Measurements from ENCODE around the gene HBE1.
"Not testable (repeated sequence)": the region's sequence is repeated elsewhere in the genome, so short reads cannot be mapped to it uniquely, and the experiment has no call there.

HBE1 gene

DNA sequence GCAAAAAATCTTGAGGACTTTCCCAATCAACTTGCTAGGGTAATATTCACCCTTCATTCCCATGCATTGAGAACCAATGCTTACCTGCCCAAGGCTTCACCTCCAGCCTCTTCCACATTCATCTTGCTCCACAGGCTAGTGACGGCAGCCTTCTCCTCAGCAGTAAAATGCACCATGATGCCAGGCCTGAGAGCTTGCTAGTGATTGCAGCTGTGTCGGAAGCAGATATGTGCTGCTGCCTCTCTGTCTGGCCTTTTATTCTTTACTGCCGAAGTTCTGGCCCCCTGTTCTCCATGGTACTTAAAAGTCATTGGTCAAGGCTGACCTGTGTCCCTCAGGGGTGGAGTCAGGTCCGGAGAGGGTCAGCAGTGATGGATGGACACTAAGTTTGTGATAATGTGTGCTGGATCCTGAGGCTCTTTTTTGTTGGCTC lies at the start of gene HBE1:
HBE1 (minus strand) TSS at position 231 of the 433 bp plus-strand sequence; CDS start at position 176, 55 bp downstream.
- Histone ChIP-seq H3K36me3 (no peaks in the 10 kb centered on the region), H3K4me2 (no peak within 1 kb of the TSS), H3K4me3 (no peak within 1 kb of the TSS), H3K27me3 (no peaks in the 10 kb centered on the region), H3K9me3 (replicated peaks in 1 of 11) (no peaks in the 10 kb centered on the region), H3K27ac (no peak within 1 kb of the TSS), H3K9ac (no peak within 1 kb of the TSS), H4K20me1 (no peaks in the 10 kb centered on the region), H3K4me1 (no peaks in the 10 kb centered on the region)
- TF ChIP-seq Cebpa-rat (IDR thresholded peaks at IDR 0.05): no peak

DNA sequence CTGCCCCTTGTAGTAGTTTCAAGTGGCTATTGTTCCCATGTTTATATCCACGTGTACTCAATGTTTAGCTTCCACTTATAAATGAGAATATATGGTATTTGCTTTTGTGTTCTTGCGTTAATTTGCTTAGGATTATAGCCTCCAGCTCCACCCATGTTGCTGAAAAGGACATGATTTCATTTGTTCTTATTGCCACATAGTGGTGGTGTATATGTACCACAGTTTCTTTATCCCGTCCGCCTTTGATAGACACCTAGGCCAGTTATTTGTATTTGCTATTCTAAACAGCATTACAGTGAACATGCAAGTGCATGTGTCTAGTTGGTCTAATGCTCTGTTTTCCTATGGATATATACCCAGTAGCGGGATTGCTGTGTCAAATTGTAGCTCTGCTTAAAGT lies 47.5 kb upstream of the HBE1 start:
- Histone ChIP-seq H3K9ac (no peak overlapping the region), H3K4me2 (no peak overlapping the region), H3K4me1 (no peaks in the 10 kb centered on the region), H4K20me1 (no peaks in the 10 kb centered on the region), H3K36me3 (no peaks in the 10 kb centered on the region), H3K27me3 (no peaks in the 10 kb centered on the region), H3K4me3 (no peak overlapping the region), H3K27ac (no peak overlapping the region), H3K9me3 (replicated peaks in 1 of 11) (peaks cover 0 to 6% (median 0%) of the 10 kb centered on the region in 11 experiments; a peak in 3 of 22 replicates)
- TF ChIP-seq Cebpa-rat (IDR thresholded peaks at IDR 0.05): no peak

DNA sequence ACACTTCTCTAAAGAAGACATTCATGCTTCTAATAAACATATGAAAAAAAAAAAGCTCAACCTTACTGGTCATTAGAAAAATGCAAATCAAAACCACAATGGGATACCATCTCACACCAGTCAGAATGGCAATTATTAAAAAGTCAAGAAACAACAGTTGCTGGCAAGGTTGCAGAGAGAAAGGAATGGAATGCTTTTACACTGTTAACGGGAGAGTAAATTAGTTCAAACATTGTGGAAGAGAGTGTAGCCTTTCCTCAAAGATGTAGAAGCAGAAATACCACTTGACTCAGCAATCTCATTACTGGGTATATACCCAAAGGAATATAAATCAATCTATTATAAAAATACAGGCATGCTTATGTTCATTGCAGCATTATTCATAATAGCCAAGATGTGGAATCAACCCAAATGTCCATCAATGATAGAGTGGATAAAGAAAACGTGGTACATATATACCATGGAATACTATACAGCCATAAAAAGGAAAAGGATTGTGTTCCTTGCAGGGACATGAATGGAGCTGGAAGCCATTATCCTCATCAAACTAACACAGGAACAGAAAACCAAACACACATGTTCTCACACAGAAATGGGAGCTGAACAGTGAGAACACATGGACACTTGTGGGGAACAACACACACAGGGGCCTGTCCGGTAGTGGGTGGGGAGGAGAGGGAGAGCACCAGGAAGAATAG lies 43.7 kb upstream of the HBE1 start:
- H3K4me2 ChIP-seq; H3K27ac ChIP-seq; H3K27me3 ChIP-seq; H3K9me3 ChIP-seq (replicated peaks in 1 of 11); H3K9ac ChIP-seq; H3K36me3 ChIP-seq; H3K4me3 ChIP-seq; H4K20me1 ChIP-seq; H3K4me1 ChIP-seq: not testable (repeated sequence)

DNA sequence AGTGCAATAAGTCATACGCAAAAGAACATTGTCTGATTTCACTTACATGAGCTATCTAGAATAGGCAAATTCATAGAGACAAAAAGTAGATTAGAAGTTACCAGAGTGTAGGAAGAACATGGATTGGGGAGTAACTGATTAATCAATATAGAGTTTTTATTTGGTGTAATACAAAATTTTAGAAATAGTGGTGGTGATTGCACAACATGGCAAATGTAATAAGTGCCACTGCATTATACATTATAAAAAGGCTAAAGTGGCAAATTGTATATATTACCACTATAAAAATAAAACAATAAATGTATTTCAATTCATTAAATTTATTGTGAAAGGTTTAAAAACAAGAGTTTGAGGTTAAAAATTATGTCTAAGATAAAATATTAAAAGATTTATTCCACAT lies 40.7 kb upstream of the HBE1 start:
- no peaks in the 10 kb centered on the region for H3K27me3 ChIP-seq
- H3K9ac ChIP-seq: no peak overlapping the region
- H3K4me1 ChIP-seq: no peaks in the 10 kb centered on the region
- no peaks in the 10 kb centered on the region for H4K20me1 ChIP-seq
- no peak overlapping the region for H3K27ac ChIP-seq
- TF ChIP-seq Cebpa-rat (IDR thresholded peaks at IDR 0.05): no peak
- H3K4me2 ChIP-seq: no peak overlapping the region
- H3K9me3 ChIP-seq (replicated peaks in 1 of 11): peaks cover 0 to 6% (median 0%) of the 10 kb centered on the region in 11 experiments; a peak in 3 of 22 replicates
- H3K36me3 ChIP-seq: no peaks in the 10 kb centered on the region
- H3K4me3 ChIP-seq: no peak overlapping the region

DNA sequence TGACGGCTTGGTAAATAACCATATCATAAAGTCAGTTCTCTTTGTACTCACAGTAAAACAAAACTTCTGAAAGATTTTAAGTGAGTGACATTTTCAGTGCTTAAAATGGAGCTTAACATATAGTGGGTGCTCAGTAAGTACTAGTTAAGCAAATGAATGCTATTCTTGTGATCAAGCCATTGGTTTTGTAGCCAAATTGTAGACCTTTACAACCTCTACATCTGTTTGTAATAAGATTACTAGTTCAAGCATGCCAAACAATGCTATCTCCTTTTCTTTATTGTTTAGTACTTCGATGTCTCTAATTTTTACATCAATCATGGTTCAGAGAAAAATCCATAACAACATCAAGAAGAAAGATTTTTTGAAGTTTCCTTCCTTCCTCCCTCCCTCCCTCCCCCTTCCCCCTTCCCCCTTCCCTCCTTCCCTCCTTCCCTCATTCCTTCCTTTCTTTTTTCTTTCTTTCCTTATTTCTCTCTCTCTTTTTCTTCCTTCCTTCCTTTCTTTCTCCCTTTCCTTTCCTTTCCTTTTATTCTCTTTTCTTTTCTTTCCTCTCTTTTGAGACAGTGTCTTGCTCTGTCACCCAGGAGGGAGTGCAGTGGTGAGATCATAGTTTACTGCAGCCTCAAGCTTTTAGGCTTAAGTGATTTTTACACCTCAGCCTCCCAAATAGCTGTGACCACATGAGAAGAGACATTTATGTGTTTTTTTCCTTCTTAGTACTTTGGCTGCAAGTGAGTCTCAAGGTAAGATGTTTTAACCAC lies 37.7 kb upstream of the HBE1 start:
- H3K9me3 ChIP-seq (replicated peaks in 1 of 11): no peaks in the 10 kb centered on the region
- no peaks in the 10 kb centered on the region for H3K36me3 ChIP-seq
- no peak for TF ChIP-seq Cebpa-rat (IDR thresholded peaks at IDR 0.05)
- H3K27ac ChIP-seq: no peak overlapping the region
- no peak overlapping the region for H3K4me3 ChIP-seq
- no peak overlapping the region for H3K9ac ChIP-seq
- H4K20me1 ChIP-seq: no peaks in the 10 kb centered on the region
- no peaks in the 10 kb centered on the region for H3K4me1 ChIP-seq
- H3K27me3 ChIP-seq: no peaks in the 10 kb centered on the region
- H3K4me2 ChIP-seq: no peak overlapping the region

DNA sequence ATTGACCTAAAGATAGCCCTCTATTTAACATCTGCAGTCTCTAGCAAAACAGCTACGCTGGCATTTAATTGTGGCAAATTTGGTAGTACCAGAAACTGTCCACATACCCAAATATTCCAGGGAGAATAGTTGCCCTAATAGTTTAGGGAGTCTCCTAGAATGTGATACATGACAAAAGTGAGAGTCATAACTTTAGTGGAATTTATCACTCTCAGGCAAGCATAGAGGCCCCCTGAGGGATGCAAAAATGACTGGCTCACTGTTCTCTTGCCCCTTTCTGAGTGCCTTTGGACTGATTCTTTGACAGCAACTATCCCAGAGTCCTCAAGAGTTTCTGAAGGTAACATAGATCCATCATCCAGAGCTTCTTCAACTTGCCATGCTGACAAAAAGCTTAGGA lies 34.3 kb upstream of the HBE1 start:
- Histone ChIP-seq H3K27me3 (no peaks in the 10 kb centered on the region), H3K9ac (no peak overlapping the region), H3K4me1 (no peaks in the 10 kb centered on the region), H3K4me3 (no peak overlapping the region), H3K36me3 (no peaks in the 10 kb centered on the region), H3K27ac (no peak overlapping the region), H3K4me2 (no peak overlapping the region), H4K20me1 (no peaks in the 10 kb centered on the region), H3K9me3 (replicated peaks in 1 of 11) (no peaks in the 10 kb centered on the region)
- no peak for TF ChIP-seq Cebpa-rat (IDR thresholded peaks at IDR 0.05)

DNA sequence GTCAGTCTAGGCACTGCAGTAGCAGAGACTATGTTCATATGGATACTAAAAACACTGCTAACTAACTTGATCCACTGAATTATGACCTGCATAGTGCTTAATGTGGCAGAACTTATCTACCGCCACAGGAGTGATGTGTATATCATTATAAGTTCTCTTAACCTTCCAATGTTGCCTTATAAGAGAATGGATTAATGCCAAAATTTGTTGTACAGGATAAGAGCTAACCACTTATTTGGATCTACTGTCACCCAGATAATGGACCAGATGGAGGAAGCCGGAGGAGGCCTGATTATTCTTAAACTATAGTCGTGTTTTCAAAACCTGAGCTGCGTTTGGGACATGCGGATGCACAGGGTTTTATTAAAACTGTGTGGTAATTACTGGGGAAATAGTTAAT lies 33.9 kb upstream of the HBE1 start:
- no peak overlapping the region for H3K4me3 ChIP-seq
- H3K27ac ChIP-seq: no peak overlapping the region
- H3K36me3 ChIP-seq: no peaks in the 10 kb centered on the region
- H4K20me1 ChIP-seq: no peaks in the 10 kb centered on the region
- TF ChIP-seq Cebpa-rat (IDR thresholded peaks at IDR 0.05): no peak
- no peak overlapping the region for H3K4me2 ChIP-seq
- no peaks in the 10 kb centered on the region for H3K4me1 ChIP-seq
- H3K9me3 ChIP-seq (replicated peaks in 1 of 11): no peaks in the 10 kb centered on the region
- no peak overlapping the region for H3K9ac ChIP-seq
- no peaks in the 10 kb centered on the region for H3K27me3 ChIP-seq

DNA sequence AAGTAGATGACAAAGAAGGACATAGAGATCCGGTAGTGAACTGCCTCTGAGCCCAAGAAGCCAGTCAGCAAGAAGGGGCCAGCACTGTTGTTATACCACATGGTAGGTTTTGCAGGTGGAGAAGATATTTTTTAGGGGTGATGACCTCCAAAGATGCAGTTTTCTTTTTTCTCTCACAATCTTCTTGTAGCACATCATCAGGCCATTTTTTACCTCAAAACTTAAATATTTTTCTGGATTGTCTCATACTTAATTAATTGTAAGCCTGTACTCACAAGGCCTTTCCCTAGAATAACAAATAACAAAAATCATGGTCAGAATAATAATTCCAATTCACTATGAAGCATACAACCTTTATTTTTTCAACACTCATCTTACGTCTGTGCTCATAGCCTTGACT lies 32.1 kb upstream of the HBE1 start, which contains the start of gene OR51B4:
OR51B4 (minus strand) TSS at position 101 of the 400 bp plus-strand sequence; CDS start at position 101, 0 bp downstream.
- TF ChIP-seq Cebpa-rat (IDR thresholded peaks at IDR 0.05): no peak
- Histone ChIP-seq H3K4me3 (no peak within 1 kb of the TSS), H3K4me2 (no peak within 1 kb of the TSS), H4K20me1 (no peaks in the 10 kb centered on the region), H3K9me3 (replicated peaks in 1 of 11) (no peaks in the 10 kb centered on the region), H3K4me1 (no peaks in the 10 kb centered on the region), H3K27me3 (no peaks in the 10 kb centered on the region), H3K27ac (no peak within 1 kb of the TSS), H3K36me3 (no peaks in the 10 kb centered on the region), H3K9ac (no peak within 1 kb of the TSS)

DNA sequence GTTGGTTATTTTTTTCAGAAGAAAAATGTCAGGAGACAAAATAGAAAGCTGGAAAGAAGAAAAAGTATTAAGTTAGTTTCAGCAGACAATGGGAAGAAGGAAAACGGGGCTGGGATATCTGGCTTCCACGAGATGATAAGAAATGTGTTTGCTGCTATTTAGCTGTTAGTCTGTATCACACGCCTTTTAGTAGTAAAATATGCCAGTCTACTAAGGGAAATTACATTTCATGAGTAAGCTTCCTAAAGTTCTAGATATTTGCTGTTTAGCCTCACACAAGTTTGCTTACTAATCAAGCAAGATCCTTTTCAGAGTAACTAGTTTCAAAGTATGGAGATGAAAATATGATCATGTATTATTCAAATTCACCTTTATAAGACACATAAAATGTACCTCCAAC lies 30.5 kb upstream of the HBE1 start:
- Histone ChIP-seq H3K4me1 (no peaks in the 10 kb centered on the region), H3K36me3 (no peaks in the 10 kb centered on the region), H3K9ac (no peak overlapping the region), H4K20me1 (no peaks in the 10 kb centered on the region), H3K9me3 (replicated peaks in 1 of 11) (no peaks in the 10 kb centered on the region), H3K27me3 (no peaks in the 10 kb centered on the region), H3K27ac (no peak overlapping the region), H3K4me2 (no peak overlapping the region), H3K4me3 (no peak overlapping the region)
- no peak for TF ChIP-seq Cebpa-rat (IDR thresholded peaks at IDR 0.05)

DNA sequence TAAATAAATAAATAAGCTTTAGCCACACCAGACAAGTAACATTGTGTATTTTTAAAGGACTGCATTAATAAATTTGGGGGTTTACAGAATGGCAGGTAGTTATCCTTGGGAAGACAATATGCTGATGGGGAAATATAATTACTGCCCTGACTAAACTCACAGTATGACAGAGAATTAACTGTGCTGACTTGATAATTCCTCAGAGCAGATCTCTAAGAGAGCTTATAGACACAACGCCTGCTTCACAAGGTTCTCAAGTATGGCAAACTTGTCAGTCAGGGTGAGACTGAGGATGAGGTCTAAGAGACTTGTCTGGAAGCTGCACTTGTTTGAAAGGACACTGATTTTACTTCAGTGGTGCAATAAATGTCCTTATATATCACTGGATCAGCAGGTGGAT lies 28.7 kb upstream of the HBE1 start:
- no peaks in the 10 kb centered on the region for H4K20me1 ChIP-seq
- no peak overlapping the region for H3K4me2 ChIP-seq
- no peak overlapping the region for H3K4me3 ChIP-seq
- TF ChIP-seq Cebpa-rat (IDR thresholded peaks at IDR 0.05): no peak
- H3K9me3 ChIP-seq (replicated peaks in 1 of 11): peaks cover 0 to 9% (median 3%) of the 10 kb centered on the region in 11 experiments; a peak in 6 of 22 replicates
- no peaks in the 10 kb centered on the region for H3K27me3 ChIP-seq
- H3K9ac ChIP-seq: no peak overlapping the region
- H3K36me3 ChIP-seq: no peaks in the 10 kb centered on the region
- no peak overlapping the region for H3K27ac ChIP-seq
- H3K4me1 ChIP-seq: no peaks in the 10 kb centered on the region

Measured in BLaER1 treated with 17β-estradiol and CSF1 and Interleukin-3, amounts not matched to agents 10 nM and 100 nM (cell line).